Coronary artery (tissue), 2 donors: ENCODE measurements around the gene CKLF.

Source experiments
- DNase-seq: peaks from one replicate; pipeline ENCODE4 v3.0.0-alpha.2; 2017; ENCODE audit warnings: low spot score
- H3K27ac ChIP-seq, 2 donors: fragments of 200-600 bp; sonication (generic); one replicate each; pipeline ENCODE4 v1.5.1; 2016 to 2019
- H3K4me3 ChIP-seq: fragments of 200-600 bp; sonication (generic); 2 replicates; pipeline ENCODE4 v1.5.1; 2016; ENCODE audit warnings: mild to moderate bottlenecking, moderate library complexity
- TF ChIP-seq, protein P1 (sequence below): fragments of 200-600 bp; sonication (generic); IDR thresholded peaks from one replicate; pipeline ENCODE4 v1.5.1; 2019; ENCODE audit warnings: antibody characterized with exemption

Gene CKLF

DNA sequence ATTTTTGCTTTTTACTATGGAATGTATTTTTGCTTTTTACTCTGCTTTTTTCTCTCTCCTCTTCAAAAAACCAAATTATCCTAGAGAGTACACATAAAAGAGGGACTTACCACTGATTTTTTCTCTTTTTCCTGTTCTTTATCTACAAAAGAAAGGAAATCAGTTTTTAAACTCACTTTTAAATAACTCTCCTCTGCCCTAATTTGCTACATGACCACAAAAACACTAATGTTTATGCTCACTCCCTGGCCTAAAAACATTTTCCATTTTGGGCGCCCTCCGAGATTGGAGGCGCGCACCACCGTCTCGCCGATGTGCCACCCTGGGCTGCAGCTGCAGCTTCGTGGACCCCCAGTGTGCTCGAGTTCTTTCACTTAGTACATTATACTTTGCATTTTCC lies 3.5 kb upstream of the CKLF start:
- DNase-seq: no peak
- TF ChIP-seq, protein P1, sequence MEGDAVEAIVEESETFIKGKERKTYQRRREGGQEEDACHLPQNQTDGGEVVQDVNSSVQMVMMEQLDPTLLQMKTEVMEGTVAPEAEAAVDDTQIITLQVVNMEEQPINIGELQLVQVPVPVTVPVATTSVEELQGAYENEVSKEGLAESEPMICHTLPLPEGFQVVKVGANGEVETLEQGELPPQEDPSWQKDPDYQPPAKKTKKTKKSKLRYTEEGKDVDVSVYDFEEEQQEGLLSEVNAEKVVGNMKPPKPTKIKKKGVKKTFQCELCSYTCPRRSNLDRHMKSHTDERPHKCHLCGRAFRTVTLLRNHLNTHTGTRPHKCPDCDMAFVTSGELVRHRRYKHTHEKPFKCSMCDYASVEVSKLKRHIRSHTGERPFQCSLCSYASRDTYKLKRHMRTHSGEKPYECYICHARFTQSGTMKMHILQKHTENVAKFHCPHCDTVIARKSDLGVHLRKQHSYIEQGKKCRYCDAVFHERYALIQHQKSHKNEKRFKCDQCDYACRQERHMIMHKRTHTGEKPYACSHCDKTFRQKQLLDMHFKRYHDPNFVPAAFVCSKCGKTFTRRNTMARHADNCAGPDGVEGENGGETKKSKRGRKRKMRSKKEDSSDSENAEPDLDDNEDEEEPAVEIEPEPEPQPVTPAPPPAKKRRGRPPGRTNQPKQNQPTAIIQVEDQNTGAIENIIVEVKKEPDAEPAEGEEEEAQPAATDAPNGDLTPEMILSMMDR: no peak
- Histone ChIP-seq H3K4me3 (peak overlapping the region; percentile 88), H3K27ac (peak overlapping the region; percentile 95 to 96)

DNA sequence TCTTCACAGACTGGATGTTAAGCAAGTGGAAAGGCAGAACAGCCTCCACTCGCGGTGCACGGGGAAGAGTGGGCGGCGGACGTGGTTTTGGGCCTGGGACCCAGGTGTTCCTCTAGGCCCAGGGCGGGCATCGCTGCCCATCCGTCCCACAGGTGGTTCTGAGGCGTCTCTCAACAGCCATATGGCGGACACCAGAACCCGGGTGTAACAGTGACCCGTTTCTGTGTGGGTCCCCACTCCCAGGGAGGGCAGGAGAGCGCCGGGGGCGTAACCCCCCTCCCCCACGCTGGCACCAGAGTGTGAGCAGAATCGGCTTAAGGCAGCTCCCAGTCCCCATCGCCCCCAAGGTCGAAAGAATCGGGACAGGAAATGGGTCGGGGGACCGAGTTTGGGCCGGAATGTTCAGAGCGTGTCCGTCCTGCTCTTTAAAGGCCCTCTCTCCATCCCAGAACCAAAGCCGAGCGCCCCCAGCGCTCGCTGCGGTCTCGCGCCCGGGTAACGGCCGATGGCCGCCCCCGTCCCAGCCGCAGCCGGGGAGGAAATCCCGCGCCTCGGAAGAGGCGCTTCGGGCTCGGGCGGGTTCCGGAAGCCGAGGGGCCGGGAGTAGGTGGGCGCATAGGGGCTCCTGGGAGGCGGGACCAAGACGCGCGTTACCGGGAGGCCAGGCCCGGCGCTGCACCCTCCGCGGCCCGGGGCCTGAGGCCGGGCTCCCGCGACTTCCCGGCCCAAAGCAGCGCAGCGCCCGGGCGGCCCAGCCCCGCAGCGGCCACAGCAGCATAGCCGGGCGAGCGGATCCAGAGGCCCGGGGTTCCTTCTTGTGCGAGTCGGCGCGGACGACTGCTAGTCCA lies 2.9 kb upstream of the CKLF start, which contains the start of gene TK2:
Gene TK2, minus strand, starts transcription at position 839 of the 848 bp plus-strand sequence. Its CDS starts 61 bp downstream, at position 778.
- peak within 1 kb of the TSS; percentile 95 to 96 for H3K27ac ChIP-seq
- TF ChIP-seq, protein P1: no peak
- peak within 1 kb of the TSS; percentile 88 for H3K4me3 ChIP-seq
- DNase-seq: no peak

DNA sequence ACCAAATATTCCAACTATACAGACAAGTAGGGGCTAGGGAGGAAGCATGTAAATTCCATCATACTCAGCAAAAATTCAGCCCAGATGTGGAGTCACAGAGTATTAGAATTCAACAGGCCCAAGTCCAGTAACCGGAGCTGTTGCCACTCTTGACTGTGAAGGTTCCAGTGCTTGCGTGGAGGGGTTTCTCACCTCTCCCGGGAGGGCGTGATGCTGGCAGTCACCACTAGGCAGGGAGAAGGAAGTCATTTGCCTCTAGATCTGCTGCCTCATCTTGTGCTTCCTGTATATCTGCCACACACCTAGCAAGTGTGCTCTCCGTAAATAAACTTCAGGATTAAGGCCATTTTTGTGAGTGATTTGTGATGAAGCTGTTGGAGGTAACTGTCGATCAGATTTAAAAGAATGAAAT lies 1.0 kb upstream of the CKLF start:
- no peak for DNase-seq
- H3K4me3 ChIP-seq: peak overlapping the region; percentile 89
- peak overlapping the region; percentile 84 to 98 for H3K27ac ChIP-seq
- TF ChIP-seq, protein P1: no peak

DNA sequence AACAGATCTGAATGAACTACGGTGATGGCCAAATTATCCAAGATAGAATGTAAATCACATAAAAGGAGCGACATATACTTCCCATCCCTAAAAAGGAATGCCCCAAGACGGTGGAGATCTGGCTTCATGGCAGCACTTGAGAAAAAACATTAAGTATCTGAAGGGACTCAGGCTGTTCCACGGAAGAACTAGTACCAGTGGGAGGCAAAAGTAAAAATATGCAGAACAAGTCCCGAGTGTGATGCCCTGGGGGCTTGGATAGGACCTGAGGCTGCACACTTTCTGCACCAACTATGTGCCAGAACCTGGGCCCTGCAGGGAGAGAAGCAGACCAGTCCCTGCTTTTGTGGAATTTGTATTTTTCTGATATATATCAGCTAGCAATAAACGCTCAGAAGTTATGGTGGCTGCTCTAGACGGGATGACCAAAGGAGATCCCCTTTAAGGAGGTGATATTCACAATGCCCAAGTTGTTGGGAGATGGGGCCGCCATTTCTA lies 539 bp upstream of the CKLF start:
- TF ChIP-seq, protein P1: no peak
- peak overlapping the region; percentile 84 to 98 for H3K27ac ChIP-seq
- H3K4me3 ChIP-seq: peak overlapping the region; percentile 89
- DNase-seq: no peak

DNA sequence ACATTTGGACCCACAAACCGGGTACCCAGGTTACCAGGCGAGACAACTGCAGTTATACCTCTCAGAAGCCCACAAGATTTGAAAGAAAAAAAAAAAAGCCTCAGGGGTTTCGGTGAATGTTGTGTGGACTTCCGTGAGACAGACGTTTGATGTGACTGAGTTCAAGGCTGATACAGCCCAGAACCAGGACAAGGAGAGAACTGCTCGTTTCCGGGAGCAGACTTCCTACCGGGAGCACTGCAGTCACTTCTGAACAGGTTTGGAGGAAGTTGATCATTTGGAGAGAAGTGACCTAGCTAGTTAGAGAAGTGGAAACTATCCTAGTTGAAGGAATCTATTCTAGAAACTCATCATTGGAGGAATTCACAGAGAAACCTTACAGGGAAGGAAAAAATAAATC lies 847 bp downstream of the CKLF start:
- Histone ChIP-seq H3K4me3 (peak overlapping the region; percentile 89), H3K27ac (no peak overlapping the region)
- DNase-seq: no peak
- TF ChIP-seq, protein P1: no peak

DNA sequence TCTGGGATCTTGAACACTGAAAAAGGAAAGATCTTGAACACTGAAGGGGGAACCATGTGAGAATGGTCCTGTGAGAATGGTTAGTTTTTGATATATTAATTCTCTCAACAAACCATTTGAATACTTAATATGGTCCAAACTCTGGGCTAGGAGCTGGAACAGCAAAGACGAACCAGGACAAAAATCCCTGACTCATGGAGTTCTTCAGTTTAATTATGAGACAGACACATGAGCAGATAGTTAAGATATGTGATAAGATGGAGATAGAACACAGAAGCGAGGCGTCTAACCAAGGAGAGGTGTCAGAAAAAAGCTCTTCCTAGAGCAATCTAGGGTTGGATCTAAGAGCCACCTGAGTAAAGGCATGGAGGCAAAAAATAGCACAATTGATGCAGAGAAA lies 1.6 kb downstream of the CKLF start:
- TF ChIP-seq, protein P1: no peak
- Histone ChIP-seq H3K27ac (no peak overlapping the region), H3K4me3 (peak overlapping the region; percentile 89)
- no peak for DNase-seq

DNA sequence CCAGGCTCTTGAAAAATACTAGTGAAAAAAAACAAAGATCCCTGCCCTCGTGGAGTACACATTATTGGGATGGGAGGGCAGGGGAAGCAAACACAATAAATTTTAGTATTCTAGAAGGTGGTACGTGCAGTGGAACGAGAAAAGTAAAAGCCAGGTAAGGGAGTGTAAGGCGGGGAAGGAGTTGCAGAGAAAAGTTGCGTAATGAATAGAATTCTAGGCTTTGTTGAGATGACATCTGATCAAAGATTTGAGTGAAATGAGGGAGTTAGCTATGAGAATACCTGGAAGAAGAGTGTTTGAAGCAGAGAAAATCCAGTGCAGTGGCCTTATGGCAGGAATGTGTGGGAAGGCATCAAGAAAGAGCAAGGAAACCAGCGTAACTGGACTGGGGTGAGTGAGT lies 2.1 kb downstream of the CKLF start:
- no peak overlapping the region for H3K27ac ChIP-seq

More for the DNA sequence above, 2.1 kb downstream of the CKLF start:
- no peak for DNase-seq
- TF ChIP-seq, protein P1: no peak
- no peak overlapping the region for H3K4me3 ChIP-seq
